ENCODE data around the gene HABP2. TPM values are rescaled to one million over a fixed set of nuclear protein-coding genes. Genes with fewer than 3 reads are reported as not detected.

HABP2 gene
- total and polyA plus RNA-seq, 2 of the 4 experiments (the other 2 are of a cell fraction), result not detected

DNA sequence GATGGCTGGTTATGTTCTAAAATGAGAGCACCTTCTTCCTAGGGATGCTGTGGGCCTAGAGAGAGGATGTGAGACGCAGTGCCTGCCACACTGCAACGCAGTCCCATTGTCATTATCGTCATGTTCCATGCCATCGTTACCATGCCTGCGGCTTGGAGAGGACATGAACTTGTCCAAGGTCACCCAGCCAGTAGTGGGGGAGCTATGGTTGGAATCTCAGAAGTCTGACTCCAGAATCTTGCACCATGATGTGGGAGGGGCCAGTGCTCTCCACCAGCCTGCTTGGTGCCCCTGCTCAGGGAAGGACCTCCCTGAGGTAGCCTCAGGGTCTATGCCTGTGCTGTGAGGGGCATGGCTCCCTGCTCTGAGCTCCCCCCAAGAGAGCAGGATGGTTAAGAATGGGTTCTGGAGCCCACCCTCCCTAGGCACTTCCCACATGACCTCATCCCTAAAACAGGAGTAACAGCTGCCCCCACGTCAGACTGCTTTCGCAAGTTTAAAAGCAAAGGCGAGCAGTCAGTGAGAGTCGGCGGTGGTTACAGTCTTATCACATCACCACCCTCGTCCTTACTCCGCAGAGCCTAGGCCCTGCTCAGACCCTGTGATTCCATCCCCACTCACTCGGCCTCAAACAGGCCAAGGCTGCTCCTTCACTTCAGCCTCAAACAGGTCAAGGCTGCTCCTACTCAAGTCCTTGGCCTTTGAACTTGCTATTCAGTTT lies 50.4 kb downstream of the HABP2 start:
- Histone ChIP-seq H3K18ac (ENCODE audit: low read depth, low read length) (no peak overlapping the region), H3K9me3 (ENCODE audit: control insufficient read depth, insufficient read depth, low read length) (no peaks in the 10 kb centered on the region), H3K23ac (ENCODE audit: low read depth, low read length) (no peak overlapping the region), H3K4me1 (ENCODE audit: control insufficient read depth, insufficient read depth, low read length) (no peaks in the 10 kb centered on the region), H2BK20ac (ENCODE audit: low read depth, low read length) (no peak overlapping the region), H2AK5ac (ENCODE audit: low read depth, low read length) (no peak overlapping the region), H2AK9ac (replicated peaks; ENCODE audit: low read depth, low read length, poor library complexity) (no peak overlapping the region), H3K27me3 (ENCODE audit: control insufficient read depth, insufficient read depth, low read length) (no peaks in the 10 kb centered on the region; the same call in 1 of the 2 replicates), H4K91ac (ENCODE audit: insufficient read depth, low read depth, low read length) (no peak overlapping the region), H3K9ac (ENCODE audit: low read depth, low read length) (no peak overlapping the region), H2BK15ac (ENCODE audit: low read depth, low read length) (no peak overlapping the region), H3K4ac (ENCODE audit: low read depth, low read length) (no peak overlapping the region), H3K9me1 (ENCODE audit: insufficient read depth, low read length) (no peaks in the 10 kb centered on the region), H2AFZ (replicated peaks; ENCODE audit: low read length, poor library complexity) (no peak overlapping the region), H4K5ac (ENCODE audit: low read depth, low read length) (no peak overlapping the region), H3K4me3 (ENCODE audit: insufficient read depth, low read depth, low read length) (no peak overlapping the region), H3K79me1 (ENCODE audit: low read depth in 1 of 2, low read length in 2 of 2) (no peaks in the 10 kb centered on the region), H3K14ac (replicated peaks; ENCODE audit: low read depth, low read length) (no peak overlapping the region), H3K27ac (ENCODE audit: insufficient read depth, low read length) (no peak overlapping the region), H4K20me1 (ENCODE audit: insufficient read depth, low read length) (no peaks in the 10 kb centered on the region), H3K4me2 (ENCODE audit: low read depth, low read length) (no peak overlapping the region), H2BK120ac (ENCODE audit: low read depth, low read length) (no peak overlapping the region), H2BK5ac (ENCODE audit: low read depth, low read length, poor library complexity, severe bottlenecking) (no peak overlapping the region), H3K36me3 (ENCODE audit: control insufficient read depth, insufficient read depth, low read length) (no peaks in the 10 kb centered on the region), H3K56ac (ENCODE audit: extremely low read depth, insufficient read depth, low read length) (no peak overlapping the region), H4K8ac (ENCODE audit: low read depth in 2 of 2, low read length in 2 of 2) (no peak overlapping the region)
- CTCF ChIA-PET, result no interaction called here
- no TSS peak for BruUV-seq (replicated peaks)
- intact Hi-C loops (cut with micrococcal nuclease), result no loop called here
- no peak for DNase-seq
- in situ Hi-C loops (cut with MboI; ENCODE audit: low sequenced_read_pairs), result no loop called here
- WGBS, 2 experiments (ENCODE audit: extremely low coverage in 2 of 2, insufficient read length in 1 of 2), result 71% methylated on average over 8 of the region's 13 CpGs; no CpG with 5 or more reads in 1 of the 2 experiments
- no peak for ATAC-seq (ENCODE audit: low read depth)
- dilution Hi-C loops (cut with HindIII; ENCODE audit: low sequenced_read_pairs, unreplicated experiment), result no loop called here
- POLR2A ChIA-PET (ENCODE audit: unreplicated experiment), result no interaction called here
- TF ChIP-seq CEBPB (IDR thresholded peaks at IDR 0.05; ENCODE audit: low read depth, low read length), result no peak
- no peak for TF ChIP-seq BHLHE40 (IDR thresholded peaks at IDR 0.05; ENCODE audit: low read depth, low read length)
- TF ChIP-seq MAFK (IDR thresholded peaks at IDR 0.05; ENCODE audit: low read depth, low read length), result no peak
- TF ChIP-seq MXI1 (IDR thresholded peaks at IDR 0.05; ENCODE audit: borderline replicate concordance, low read depth, low read length), result no peak
- no peak for TF ChIP-seq NFE2L2 (IDR thresholded peaks at IDR 0.05; ENCODE audit: low read depth, low read length)
- TF ChIP-seq, protein P1, sequence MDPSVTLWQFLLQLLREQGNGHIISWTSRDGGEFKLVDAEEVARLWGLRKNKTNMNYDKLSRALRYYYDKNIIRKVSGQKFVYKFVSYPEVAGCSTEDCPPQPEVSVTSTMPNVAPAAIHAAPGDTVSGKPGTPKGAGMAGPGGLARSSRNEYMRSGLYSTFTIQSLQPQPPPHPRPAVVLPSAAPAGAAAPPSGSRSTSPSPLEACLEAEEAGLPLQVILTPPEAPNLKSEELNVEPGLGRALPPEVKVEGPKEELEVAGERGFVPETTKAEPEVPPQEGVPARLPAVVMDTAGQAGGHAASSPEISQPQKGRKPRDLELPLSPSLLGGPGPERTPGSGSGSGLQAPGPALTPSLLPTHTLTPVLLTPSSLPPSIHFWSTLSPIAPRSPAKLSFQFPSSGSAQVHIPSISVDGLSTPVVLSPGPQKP (IDR thresholded peaks at IDR 0.05; ENCODE audit: borderline replicate concordance, low read depth, low read length), result no peak
- TF ChIP-seq MAZ (IDR thresholded peaks at IDR 0.05; ENCODE audit: borderline replicate concordance, low read depth, low read length), result no peak
- TF ChIP-seq, protein P2, sequence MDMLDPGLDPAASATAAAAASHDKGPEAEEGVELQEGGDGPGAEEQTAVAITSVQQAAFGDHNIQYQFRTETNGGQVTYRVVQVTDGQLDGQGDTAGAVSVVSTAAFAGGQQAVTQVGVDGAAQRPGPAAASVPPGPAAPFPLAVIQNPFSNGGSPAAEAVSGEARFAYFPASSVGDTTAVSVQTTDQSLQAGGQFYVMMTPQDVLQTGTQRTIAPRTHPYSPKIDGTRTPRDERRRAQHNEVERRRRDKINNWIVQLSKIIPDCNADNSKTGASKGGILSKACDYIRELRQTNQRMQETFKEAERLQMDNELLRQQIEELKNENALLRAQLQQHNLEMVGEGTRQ (IDR thresholded peaks at IDR 0.05; ENCODE audit: low read depth, low read length), result no peak

Measured in IMR-90 (cell line).